Mucosa of descending colon (tissue), 3 donors: ENCODE measurements around the gene DAD1. TPM values are rescaled to one million over a fixed set of nuclear protein-coding genes. Genes with fewer than 3 reads are reported as not detected.
A peak's percentile ranks its signal among the peaks of the same experiment; 100 is the strongest.
"Not testable (repeated sequence)": the region's sequence is repeated elsewhere in the genome, so short reads cannot be mapped to it uniquely, and the experiment has no call there.

Experiments used
- ATAC-seq: fragments of 200-7000 bp; cut with Tn5 transposase; one replicate; pipeline ENCODE4 v1.9.1; 2020; ENCODE audit warnings: mild to moderate bottlenecking, moderate library complexity
- DNase-seq, 3 donors: peaks; one replicate each; pipeline ENCODE4 v3.0.0-alpha.2; 2020
- H3K36me3 ChIP-seq: fragments of 200-600 bp; one replicate; pipeline ENCODE4 v1.8.0; 2021; ENCODE audit warnings: low read depth, mild to moderate bottlenecking
- H3K4me1 ChIP-seq: fragments of 200-600 bp; one replicate; pipeline ENCODE4 v1.8.0; 2021; ENCODE audit warnings: low read depth, mild to moderate bottlenecking
- H3K4me3 ChIP-seq: fragments of 200-600 bp; one replicate; pipeline ENCODE4 v1.8.0; 2021; ENCODE audit warnings: mild to moderate bottlenecking
- H3K9me3 ChIP-seq: fragments of 200-600 bp; one replicate; pipeline ENCODE4 v1.8.0; 2021; ENCODE audit warnings: mild to moderate bottlenecking
- intact Hi-C, 2 donors: fragments of 100-400 bp; cut with DNase I in 1 of 2; cut with micrococcal nuclease in 1 of 2; formaldehyde crosslinking; loops; one replicate each; pipeline versions ENCODE4 v1.11.0 to v1.11.1; 2022; cut with DNase I, micrococcal nuclease
- total RNA-seq, 3 donors: library from RNA; stranded (reverse); fragmentation: NEBNext Ultra II Directional in 2 of 3; extraction: Animal tissue kit (Norgen Biotek cat#: 25700) in 2 of 3; gene quantifications; one replicate each; pipeline versions ENCODE4 v1.2.1 to v1.2.4, GENCODE V29; 2021 to 2023
- TF ChIP-seq, protein P1 (sequence below): fragments of 200-600 bp; IDR thresholded peaks from one replicate; pipeline ENCODE4 v1.8.0; 2022; ENCODE audit warnings: antibody characterized with exemption, mild to moderate bottlenecking
- donor health status: DM: no; HTN: no; CAD: no; lungs with moderate emphysema.
- donor health status: DM: no; HTN: no; CAD: no.
- donor health status: DM: no; HTN: yes; CAD: no.

The DAD1 gene
- total RNA-seq, 3 donors from 2014 or later: 124 to 148 (median 140) TPM

DNA sequence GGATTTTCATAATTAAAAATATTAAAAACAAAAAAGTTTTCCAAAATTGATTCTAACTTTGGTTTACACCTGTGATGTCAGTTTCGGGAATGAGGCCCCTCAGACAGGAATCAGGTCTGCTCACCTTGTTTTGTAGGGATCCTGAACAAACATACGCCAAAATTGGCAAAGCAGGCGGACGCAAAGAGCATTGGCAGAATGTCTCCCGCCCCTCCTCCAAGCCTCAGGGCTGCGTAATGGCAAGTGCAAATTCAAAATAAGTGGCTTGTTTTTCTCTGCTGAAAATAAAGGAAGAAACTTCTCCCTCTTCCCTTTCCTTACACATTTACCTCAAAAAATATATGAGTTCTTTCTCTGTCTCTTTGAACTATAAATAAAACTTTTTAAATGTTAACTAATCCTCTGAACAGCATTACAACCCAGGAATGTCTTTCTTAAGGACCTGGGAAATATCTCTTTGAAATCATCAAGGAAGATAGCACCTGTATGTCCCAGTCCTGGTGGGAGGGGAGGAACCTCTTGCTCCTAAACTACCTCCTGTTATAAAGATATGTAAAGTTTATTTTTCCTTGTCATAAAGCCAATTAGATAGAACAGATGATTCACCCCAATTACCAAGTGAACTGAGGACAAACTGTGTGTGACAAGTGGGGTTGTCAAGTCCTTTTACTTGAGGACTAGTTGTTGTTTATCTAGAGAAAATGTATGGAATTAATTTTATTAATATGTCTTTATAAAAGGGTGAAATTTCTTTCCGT, 38.7 kb upstream of the DAD1 start:
- ATAC-seq (peak; percentile 61), DNase-seq (no peak)
- intact Hi-C loops: no loop called here
- Histone ChIP-seq H3K4me3 (no peak overlapping the region), H3K36me3 (no peaks in the 10 kb centered on the region), H3K9me3 (no peaks in the 10 kb centered on the region), H3K4me1 (no peaks in the 10 kb centered on the region)
- TF ChIP-seq, protein P1, sequence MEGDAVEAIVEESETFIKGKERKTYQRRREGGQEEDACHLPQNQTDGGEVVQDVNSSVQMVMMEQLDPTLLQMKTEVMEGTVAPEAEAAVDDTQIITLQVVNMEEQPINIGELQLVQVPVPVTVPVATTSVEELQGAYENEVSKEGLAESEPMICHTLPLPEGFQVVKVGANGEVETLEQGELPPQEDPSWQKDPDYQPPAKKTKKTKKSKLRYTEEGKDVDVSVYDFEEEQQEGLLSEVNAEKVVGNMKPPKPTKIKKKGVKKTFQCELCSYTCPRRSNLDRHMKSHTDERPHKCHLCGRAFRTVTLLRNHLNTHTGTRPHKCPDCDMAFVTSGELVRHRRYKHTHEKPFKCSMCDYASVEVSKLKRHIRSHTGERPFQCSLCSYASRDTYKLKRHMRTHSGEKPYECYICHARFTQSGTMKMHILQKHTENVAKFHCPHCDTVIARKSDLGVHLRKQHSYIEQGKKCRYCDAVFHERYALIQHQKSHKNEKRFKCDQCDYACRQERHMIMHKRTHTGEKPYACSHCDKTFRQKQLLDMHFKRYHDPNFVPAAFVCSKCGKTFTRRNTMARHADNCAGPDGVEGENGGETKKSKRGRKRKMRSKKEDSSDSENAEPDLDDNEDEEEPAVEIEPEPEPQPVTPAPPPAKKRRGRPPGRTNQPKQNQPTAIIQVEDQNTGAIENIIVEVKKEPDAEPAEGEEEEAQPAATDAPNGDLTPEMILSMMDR: no peak

GRCh38 chr14:22626590-22626989, 37.6 kb upstream of the DAD1 start:
- TF ChIP-seq, protein P1: no peak
- no peak overlapping the region for H3K4me3 ChIP-seq
- no peaks in the 10 kb centered on the region for H3K36me3 ChIP-seq
- DNase-seq: no peak
- no peaks in the 10 kb centered on the region for H3K9me3 ChIP-seq
- intact Hi-C loops: no loop called here
- no peak for ATAC-seq
- no peaks in the 10 kb centered on the region for H3K4me1 ChIP-seq

GRCh38 chr14:22623047-22623446, 34.0 kb upstream of the DAD1 start:
- ATAC-seq (no peak), DNase-seq (no peak)
- Histone ChIP-seq H3K36me3 (no peaks in the 10 kb centered on the region), H3K9me3 (no peaks in the 10 kb centered on the region), H3K4me1 (no peaks in the 10 kb centered on the region), H3K4me3 (no peak overlapping the region)
- TF ChIP-seq, protein P1: no peak
- intact Hi-C loops: no loop called here

- TF ChIP-seq, protein P1: no peak
- intact Hi-C loops: no loop called here
- H3K4me3 ChIP-seq: no peak overlapping the region
- ATAC-seq (no peak), DNase-seq (no peak)
- no peaks in the 10 kb centered on the region for H3K9me3 ChIP-seq
- H3K4me1 ChIP-seq: no peaks in the 10 kb centered on the region
- H3K36me3 ChIP-seq: no peaks in the 10 kb centered on the region
Observed at GRCh38 chr14:22622255-22622654, 33.2 kb upstream of the DAD1 start.

DNA sequence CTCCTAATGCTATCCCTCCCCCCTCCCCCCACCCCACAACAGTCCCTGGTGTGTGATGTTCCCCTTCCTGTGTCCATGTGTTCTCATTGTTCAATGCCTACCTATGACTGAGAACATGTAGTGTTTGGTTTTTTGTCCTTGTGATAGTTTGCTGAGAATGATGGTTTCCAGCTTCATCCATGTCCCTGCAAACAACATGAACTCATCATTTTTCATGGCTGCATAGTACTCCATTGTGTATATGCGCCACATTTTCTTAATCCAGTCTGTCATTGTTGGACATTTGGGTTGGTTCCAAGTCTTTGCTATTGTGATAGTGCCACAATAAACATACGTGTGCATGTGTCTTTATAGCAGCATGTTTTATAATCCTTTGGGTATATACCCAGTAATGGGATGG, 26.7 kb upstream of the DAD1 start:
- DNase-seq, H3K9me3 ChIP-seq, H3K4me1 ChIP-seq, ATAC-seq, H3K4me3 ChIP-seq, H3K36me3 ChIP-seq, intact Hi-C loops: not testable (repeated sequence)

DNA sequence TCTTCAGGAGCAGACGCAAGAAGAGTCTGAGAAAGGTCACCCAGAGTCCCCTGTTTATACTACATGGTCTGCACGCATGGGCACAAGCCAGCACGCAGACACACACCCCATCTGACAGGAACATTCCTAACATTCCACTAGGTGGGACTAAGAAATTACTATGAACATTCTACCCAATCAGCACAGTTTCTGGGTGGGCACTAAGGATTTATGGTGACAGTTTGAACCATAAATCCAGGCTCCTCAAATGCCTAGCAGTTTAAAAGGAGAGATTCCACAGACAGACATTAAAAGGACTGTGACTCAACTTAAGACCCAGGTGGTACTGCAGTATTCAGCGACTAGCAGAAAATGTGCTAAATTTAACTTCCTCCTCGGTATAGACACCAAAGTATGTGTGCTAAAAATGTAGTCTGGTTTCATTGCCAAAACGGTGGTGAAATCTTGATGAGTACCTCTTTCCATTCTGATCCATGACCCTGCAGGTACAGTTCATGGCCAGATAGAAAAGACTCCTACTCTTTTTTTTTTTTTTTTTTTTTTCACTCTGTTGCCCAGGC, 25.3 kb upstream of the DAD1 start:
- Histone ChIP-seq H3K36me3 (no peaks in the 10 kb centered on the region), H3K9me3 (no peaks in the 10 kb centered on the region), H3K4me3 (no peak overlapping the region), H3K4me1 (no peaks in the 10 kb centered on the region)
- intact Hi-C loops: no loop called here
- TF ChIP-seq, protein P1: no peak
- DNase-seq: no peak
- ATAC-seq: peak; percentile 63
